Measurements from ENCODE around the gene KCNN3. TPM values are rescaled to one million over a fixed set of nuclear protein-coding genes. Genes with fewer than 3 reads are reported as not detected.
"Not testable (repeated sequence)": the region's sequence is repeated elsewhere in the genome, so short reads cannot be mapped to it uniquely, and the experiment has no call there.

Gene KCNN3
- total RNA-seq, 1 donor from 2014 or later, result 1.8 TPM

DNA sequence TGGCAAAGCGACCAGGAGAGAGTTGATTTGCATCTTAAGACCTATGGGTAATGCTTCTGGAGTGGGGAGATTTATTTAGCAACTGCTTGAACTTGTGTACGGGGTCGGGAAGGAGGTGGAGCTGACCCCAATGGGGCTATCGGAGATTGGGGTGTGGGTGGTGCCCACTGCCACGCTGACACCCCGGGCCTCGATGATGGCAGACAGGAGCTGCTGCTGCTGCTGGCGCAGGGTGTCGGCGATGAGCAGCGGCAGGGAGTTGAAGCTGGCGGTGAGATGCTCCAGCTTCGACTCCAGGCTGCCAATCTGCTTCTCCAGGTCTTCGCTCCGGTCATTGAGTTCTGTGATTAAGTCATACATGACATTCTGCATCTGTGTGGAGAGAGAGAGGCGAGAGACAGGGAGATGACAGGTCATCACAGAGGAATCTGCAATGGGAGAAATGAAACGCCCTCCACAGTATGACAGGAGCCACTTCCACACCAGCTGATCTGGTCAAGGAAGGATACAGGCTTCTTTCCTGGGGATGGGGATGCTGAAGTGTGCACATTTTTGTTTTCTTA lies 162.1 kb downstream of the KCNN3 start:
- intact Hi-C loops (cut with DNase I), result no loop called here
- DNase-seq (ENCODE audit: low spot score), result no peak
- ATAC-seq, result no peak

DNA sequence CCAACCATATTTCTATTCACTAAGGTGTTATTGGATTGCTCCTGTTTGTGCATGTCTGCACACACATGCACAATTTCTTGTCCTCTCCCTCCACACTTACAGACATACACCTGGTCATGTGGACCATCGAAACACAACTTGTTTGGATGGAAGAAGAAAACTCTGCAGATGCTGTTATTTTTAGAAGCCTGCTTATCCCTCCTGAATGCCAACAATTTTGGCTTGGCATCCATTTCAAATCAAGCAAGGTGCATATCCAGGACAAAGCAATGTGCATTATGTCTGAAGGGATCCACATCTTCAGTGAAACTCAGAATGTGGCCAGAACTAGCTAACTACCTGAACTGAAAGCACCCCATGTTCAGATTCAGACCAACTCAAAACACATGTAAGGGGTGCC lies 163.2 kb downstream of the KCNN3 start:
- intact Hi-C loops (cut with DNase I), result no loop called here
- no peak for ATAC-seq
- no peak for DNase-seq (ENCODE audit: low spot score)

DNA sequence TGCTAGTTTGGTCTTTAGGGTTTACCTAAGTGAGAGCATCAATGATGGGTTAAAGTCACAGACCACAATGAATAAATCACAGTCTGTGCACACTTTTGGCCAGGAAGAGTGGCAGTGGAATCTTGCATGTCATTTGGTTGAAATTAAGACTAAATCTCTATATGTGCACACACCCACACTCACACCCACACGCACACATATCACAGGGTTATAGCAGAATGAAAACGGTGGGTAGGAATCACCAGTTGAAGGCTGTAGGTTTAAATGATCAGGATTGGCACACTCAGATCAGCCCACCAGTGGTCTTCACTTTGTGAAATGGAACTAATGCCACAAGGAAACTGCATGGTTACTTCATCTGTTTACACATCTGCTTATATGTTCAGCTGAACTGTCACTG lies 164.5 kb downstream of the KCNN3 start:
- no peak for DNase-seq (ENCODE audit: low spot score)
- intact Hi-C loops (cut with DNase I), result no loop called here
- ATAC-seq, result no peak

DNA sequence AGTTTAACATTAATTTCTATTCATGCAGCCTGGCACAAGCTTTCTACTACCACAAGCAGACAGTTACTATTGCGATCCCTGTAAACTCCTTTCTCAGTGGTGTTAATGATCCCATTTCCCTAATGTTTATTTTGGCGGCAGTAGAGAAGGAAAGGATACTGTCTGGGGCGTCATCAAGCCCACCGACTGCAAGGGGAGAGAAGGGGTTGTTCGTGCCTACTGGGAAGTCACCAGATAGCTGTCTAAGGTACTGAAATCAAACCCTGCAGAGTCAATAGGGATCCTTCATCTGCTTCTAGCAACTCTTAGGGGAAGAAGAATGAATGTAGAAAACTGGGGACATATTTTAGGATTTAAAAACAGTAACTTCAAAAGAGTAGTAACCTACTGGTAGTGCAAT lies 166.9 kb downstream of the KCNN3 start:
- no peak for ATAC-seq
- intact Hi-C loops (cut with DNase I), result no loop called here
- no peak for DNase-seq (ENCODE audit: low spot score)

DNA sequence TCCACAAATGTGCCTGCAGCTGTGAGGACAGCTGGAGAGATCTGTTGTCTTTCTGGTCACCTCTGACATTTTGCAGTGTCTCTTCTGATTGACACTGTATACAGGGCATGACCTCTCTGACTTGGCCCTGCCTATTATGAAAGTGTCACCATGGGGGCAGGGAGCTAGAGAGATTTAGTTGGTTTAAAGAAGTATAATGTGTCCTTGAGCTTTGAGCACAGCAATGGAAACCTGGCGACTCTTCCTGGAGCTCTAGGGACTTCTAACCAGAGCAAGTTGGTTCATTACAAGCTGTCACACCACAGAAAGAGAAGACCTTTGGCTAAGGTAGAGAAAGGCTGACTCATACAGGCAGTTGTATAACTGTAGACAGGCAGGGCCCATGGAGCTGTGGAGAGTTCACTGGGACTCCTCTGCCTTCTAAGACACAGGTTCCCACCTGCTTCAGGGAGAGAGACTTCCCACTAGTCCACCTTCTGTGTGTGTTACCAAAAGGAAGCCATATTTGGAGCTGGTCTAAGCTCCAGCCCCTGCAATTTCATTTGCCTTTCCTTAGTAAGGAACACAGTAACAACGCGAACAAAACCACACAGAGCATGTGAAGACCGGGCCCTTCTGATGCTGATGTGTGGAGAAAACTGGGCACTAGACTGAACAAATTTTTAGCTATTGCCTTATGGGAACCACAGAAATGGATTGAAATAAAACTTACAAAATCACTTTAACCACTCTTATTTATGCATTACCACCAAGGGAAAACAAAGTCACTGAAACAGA lies 171.6 kb downstream of the KCNN3 start:
- no peak for DNase-seq (ENCODE audit: low spot score)
- intact Hi-C loops (cut with DNase I), result no loop called here
- no peak for ATAC-seq

DNA sequence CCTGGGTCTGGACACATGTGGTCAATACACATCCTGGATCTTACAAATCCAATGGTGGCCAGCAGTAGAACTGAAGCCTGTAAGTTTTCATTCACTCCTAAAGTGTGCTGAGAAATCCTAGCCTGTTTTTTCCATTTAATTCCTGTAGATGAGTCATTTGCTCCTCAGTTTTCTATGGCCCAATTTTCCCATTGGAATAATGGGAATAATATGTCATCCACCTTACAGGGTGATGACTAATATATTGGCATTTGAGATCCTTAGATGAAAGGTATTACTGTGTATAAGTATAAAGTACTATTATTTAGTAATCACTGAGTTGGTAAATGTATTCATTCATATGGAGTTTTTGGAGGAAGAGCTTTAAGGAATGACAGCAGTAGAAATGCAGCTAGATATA lies 172.4 kb downstream of the KCNN3 start:
- intact Hi-C loops (cut with DNase I), result no loop called here
- ATAC-seq (no peak), DNase-seq (ENCODE audit: low spot score) (no peak)

DNA sequence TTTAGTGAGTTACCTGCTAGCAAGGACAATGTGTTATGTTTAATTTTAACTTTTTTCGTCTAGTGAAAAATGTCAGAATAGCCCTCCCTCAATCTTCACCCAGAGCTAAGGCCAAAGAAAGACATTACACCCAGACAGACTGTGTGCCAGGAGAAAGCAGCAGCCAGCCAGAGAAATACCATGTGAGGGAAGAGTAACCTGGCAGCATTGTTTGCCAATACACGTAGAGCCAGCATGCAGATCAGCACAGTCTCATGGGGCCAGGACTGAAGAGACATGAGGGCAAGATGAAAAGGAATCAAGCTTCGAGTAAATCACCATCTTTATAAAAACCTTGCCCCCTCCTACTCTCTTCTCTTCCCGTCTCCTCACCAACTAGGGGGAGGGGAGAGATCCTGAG lies 173.6 kb downstream of the KCNN3 start:
- intact Hi-C loops (cut with DNase I), result no loop called here
- DNase-seq (ENCODE audit: low spot score) (no peak), ATAC-seq (no peak)

DNA sequence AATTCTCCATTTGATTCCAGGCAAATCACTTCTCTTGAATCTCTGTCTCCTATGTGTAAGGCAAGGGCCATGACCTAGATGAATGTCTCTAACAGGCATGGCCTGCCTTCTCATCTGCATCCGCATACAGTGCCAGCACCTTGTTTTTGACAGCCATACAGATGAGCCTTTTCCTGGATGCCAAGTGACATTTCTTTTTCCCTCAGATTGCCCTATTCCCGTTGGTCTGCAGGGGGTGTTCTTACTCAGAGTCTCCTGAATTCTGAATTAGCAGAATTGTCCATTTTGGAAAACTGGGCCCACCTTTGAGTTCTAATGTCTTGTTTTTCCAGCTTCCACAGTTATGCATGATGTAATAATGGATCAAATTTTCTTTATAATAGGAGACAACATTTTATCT lies 174.1 kb downstream of the KCNN3 start:
- intact Hi-C loops (cut with DNase I), result no loop called here
- no peak for DNase-seq (ENCODE audit: low spot score)
- no peak for ATAC-seq

DNA sequence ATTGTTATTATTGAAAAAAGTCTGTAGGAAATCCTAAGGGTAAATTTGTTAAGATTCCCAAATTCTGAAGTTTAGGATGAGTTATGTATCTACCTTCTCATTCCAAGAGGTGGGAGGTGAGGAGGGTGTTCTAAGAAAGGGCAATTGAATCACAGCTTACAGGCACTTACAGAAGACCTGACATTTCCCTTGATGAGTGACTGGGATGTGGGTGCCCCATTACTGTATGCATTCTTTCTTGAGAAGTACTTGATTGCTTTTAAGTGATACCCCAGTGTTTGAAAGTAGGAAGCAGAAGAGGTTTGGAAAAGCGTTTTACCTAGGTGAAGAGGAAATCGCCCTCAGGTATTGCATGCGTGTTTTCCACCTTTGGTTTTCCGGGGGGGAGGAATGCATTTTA lies 175.1 kb downstream of the KCNN3 start:
- DNase-seq (ENCODE audit: low spot score) (no peak), ATAC-seq (no peak)
- intact Hi-C loops (cut with DNase I), result no loop called here

DNA sequence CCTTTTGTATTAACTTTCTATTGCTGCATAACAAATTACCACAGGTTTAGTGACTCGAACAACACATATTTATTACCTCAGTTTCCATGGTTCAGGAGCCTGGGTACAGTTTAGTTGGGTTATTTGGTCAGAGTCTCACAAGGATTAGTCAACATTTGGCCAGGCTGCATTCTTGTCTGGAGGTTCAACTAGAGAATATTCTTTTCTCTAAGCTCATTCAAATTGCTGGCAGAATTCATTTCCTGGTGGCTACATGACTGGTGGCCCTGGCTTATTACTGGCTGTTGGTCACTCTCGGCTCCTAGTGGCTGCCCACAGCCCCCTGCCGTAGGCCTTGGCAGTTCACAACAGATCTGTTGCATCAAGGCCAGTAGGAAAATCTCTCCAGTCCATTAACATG lies 181.0 kb downstream of the KCNN3 start:
- DNase-seq (ENCODE audit: low spot score) (no peak), ATAC-seq (no peak)
- intact Hi-C loops (cut with DNase I), result no loop called here

DNA sequence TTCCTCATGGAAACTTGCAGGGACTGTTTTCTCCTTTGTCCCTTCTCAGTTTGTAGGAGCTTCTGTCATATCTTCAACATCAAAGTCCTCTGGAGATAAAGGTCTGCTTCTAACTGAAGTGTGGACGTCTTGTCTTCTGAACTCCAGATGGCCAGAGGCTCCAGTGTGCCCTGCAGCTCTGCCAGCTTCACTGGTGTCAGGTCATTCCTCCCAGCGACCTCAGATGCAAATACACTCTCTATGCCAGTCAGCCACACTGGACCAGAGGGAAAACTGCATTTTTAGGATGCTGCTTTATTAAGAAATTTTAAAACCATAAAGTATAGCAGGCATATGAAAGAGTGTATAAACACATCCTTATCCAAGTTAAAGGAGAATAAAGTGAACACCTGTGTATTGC lies 183.6 kb downstream of the KCNN3 start:
- intact Hi-C loops (cut with DNase I), result no loop called here
- no peak for DNase-seq (ENCODE audit: low spot score)
- ATAC-seq, result no peak

DNA sequence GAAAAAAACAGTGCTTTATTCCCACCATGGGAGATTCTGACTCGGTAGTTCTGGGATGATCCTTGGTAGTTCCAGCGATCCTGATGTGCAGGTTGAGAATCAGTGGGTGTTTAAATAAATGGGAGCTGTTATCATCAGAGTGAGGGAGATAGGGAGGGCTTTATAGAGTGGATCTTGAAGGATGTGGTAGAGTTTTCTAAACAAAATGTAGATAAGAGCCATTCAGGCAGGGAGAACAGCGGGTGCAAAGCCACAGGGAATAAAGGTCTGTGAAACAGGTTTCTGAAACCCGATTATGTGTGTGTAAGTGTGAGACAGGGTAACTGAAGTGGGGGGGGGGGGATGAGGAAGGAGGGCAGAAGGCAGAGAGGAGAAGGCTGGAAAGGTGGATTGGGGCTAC lies 186.3 kb downstream of the KCNN3 start:
- intact Hi-C loops (cut with DNase I), result no loop called here
- DNase-seq (ENCODE audit: low spot score), result no peak

DNA sequence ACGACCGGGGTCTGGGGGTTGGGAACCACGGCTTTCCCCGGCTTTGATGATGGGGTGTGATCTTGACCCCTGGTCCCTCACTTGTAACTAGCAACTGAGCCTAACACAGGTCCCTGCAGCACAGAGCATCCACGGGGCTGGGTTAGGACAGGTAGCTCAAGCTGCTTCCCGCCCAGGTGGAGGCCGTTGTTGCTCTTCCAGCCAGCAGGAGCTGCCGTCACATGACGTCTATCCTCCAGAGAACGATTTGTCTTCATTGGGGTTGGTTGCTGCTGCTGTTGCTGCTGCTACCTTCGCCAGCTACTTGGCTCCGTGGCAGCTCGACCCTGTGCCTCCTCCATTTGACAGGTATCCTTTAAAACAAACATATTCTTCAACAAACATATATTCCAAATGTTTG lies 187.8 kb downstream of the KCNN3 start:
- DNase-seq (ENCODE audit: low spot score) (no peak), ATAC-seq (no peak)
- intact Hi-C loops (cut with DNase I), result no loop called here

More for the DNA sequence above, 186.3 kb downstream of the KCNN3 start:
- no peak for ATAC-seq

DNA sequence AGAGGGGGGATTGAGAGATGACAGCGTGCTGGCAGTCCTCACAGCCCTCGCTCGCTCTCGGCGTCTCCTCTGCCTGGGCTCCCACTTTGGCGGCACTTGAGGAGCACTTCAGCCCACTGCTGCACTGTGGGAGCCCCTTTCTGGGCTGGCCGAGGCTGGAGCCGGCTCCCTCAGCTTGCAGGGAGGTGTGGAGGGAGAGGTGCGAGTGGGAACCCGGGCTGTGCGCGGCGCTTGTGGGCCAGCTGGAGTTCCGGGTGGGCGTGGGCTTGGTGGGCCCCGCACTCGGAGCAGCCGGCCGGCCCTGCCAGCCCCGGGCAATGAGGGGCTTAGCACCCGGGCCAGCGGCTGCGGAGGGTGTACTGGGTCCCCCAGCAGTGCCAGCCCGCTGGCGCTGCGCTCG lies 192.2 kb downstream of the KCNN3 start:
- DNase-seq (ENCODE audit: low spot score); intact Hi-C loops (cut with DNase I): not testable (repeated sequence)

DNA sequence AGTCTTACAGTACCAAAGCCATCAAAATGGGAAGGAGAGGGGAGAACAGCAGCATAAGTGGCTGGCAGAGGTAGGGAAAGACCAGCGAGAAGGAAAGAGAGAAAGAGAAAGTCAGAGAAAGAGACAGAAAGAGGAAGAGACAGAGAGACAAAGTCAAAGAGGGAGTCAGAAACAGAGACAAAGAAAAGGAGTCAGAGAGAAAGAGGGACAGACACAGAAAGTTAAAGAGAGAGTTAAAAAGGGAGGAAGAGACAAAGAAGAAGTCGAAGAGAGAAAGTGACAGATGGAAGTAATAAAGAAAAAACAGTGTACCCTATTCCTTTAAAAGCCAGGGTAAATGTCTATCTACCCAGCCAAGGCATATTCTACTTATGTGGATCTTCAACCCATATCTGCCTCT lies 193.2 kb downstream of the KCNN3 start:
- DNase-seq (ENCODE audit: low spot score); ATAC-seq; intact Hi-C loops (cut with DNase I): not testable (repeated sequence)

More for the DNA sequence above, 192.2 kb downstream of the KCNN3 start:
- ATAC-seq, result not testable (repeated sequence)

DNA sequence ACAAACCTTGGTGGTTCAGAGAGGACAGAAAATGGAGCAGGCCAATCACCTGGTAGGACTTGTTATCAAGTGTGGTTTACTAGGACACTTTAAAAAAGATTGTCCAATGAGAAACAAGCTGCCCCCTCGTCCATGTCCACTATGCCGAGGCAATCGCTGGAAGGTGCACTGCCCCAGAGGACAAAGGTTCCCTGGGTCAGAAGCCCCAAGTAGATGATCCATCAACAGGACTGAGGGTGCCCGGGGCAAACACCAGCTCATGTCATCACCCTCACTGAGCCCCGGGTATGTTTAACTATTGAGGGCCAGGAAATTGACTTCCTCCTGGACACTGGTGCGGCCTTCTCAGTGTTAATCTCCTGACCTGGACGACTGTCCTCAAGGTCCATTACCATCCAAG lies 195.6 kb downstream of the KCNN3 start:
- intact Hi-C loops (cut with DNase I); ATAC-seq; DNase-seq (ENCODE audit: low spot score): not testable (repeated sequence)

DNA sequence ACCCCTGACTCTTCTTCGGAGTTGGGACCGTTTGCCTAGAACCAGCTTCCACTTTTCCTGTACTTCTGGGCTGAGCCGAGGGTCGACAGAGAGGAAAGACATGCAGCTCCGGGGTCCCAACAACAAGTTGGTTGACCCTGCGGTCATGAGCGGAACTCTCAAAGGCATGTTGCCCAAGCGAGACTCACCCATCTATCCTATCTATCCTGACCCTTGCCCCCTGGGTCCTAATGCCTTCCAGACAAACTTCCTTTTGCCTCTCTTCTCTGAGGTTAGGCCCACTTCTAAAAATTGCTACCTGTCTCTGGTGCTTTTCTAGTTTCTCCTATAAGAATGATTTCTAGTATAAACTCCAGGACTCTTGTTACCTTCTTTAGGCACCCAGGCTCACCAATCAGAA lies 197.8 kb downstream of the KCNN3 start:
- DNase-seq (ENCODE audit: low spot score); ATAC-seq; intact Hi-C loops (cut with DNase I): not testable (repeated sequence)

DNA sequence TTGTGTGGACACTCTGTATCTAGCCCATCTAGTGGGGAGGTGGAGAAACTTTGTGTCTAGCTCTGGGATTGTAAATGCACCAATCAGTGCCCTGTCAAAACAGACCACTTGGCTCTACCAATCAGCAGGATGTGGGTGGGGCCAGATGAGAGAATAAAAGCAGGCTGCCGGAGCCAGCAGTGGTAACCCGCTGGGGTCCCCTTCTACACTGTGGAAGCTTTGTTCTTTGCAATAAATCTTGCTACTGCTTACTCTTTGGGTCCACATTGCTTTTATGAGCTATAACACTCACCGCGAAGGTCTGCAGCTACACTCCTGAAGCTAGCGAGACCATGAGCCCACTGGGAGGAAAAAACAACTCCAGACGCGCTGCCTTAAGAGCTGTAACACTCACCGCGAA lies 198.7 kb downstream of the KCNN3 start:
- DNase-seq (ENCODE audit: low spot score); ATAC-seq; intact Hi-C loops (cut with DNase I): not testable (repeated sequence)

DNA sequence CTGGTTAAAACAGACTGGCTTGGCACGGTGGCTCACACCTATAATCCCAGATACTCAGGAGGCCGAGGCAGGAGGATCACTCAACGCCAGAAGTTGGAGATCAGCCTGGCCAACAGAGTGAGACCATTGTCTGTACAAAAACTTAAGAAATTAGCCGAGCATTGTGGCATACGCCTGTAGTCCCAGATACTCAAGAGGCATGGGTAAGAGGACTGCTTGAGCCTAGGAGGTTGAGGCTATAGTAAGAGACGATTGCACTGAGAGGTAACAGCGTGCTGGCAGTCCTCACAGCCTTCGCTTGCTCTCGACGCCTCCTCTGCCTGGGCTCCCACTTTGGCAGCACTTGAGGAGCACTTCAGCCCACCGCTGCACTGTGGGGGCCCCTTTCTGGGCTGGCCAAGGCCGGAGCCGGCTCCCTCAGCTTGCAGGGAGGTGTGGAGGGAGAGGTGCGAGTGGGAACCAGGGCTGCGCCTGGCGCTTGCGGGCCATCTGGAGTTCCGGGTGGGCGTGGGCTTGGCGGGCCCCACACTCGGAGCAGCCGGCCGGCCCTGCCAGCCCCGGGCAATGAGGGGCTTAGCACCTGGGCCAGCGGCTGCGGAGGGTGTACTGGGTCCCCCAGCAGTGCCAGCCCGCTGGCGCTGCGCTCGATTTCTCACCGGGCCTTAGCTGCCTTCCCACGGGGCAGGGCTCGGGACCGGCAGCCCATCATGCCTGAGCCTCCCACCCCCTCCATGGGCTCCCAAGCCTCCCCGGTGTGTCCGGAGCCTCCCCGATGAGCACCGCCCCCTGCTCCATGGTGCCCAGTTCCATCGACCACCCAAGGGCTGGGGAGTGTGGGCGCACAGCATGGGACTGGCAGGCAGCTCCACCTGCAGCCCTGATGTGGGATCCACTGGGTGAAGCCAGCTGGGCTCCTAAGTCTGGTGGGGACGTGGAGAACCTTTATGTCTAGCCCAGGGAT lies 199.5 kb downstream of the KCNN3 start:
- intact Hi-C loops (cut with DNase I), result not testable (repeated sequence)

More for the DNA sequence above, 199.5 kb downstream of the KCNN3 start:
- DNase-seq (ENCODE audit: low spot score); ATAC-seq: not testable (repeated sequence)

Data from sciatic nerve (tissue), 2 donors.